ENCODE results near the gene OTOGL.

OTOGL gene

DNA sequence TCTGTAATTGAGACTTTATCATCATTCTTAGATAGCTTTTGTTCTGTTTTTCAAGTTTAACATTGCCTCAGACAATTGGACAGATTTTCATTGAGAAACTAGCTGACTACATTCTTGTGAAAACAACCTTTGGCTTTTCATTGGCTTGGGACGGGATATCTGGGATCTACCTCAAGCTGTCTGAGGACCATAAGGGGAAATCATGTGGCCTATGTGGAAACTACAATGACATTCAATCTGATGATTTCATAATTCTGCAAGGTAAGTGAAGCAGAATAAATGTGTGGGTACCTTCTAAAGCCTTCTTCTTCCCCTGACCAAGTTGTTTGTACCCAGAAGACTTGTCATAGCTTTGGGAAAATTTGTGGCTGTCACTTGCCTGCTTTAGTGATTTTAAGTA lies 133.5 kb downstream of the OTOGL start:
- Histone ChIP-seq H2BK12ac (ENCODE audit: low read length) (no peak overlapping the region), H3K18ac (ENCODE audit: low read length) (no peak overlapping the region), H3K23ac (ENCODE audit: low read length) (no peak overlapping the region), H3K79me1 (ENCODE audit: low read length) (no peaks in the 10 kb centered on the region), H4K91ac (ENCODE audit: low read depth, low read length) (no peak overlapping the region), H3K27ac (ENCODE audit: low read depth, low read length) (no peak overlapping the region), H3K4me3 (ENCODE audit: low read depth, low read length) (no peak overlapping the region), H4K12ac (ENCODE audit: low read depth, low read length) (no peak overlapping the region), H3K9me3 (ENCODE audit: insufficient read depth, low read depth, low read length) (no peaks in the 10 kb centered on the region), H3K4me1 (ENCODE audit: control insufficient read depth in 1 of 2, insufficient read depth in 2 of 2, low read length in 2 of 2) (no peaks in the 10 kb centered on the region), H2AK5ac (ENCODE audit: low read length) (no peak overlapping the region), H2BK5ac (ENCODE audit: low read depth, low read length, poor library complexity) (no peak overlapping the region), H3K4me2 (ENCODE audit: low read length) (no peak overlapping the region), H3K36me3 (ENCODE audit: control insufficient read depth in 1 of 2, insufficient read depth in 2 of 2, low read length in 2 of 2) (no peaks in the 10 kb centered on the region), H4K8ac (ENCODE audit: low read depth, low read length) (no peak overlapping the region), H3K4ac (ENCODE audit: low read depth, low read length) (no peak overlapping the region), H2AFZ (ENCODE audit: insufficient read depth, low read length, poor library complexity) (no peak overlapping the region), H3K9ac (ENCODE audit: low read length) (no peak overlapping the region), H3K27me3 (ENCODE audit: insufficient read depth, low read length) (no peaks in the 10 kb centered on the region), H2BK120ac (ENCODE audit: insufficient read depth, low read length, poor library complexity) (no peak overlapping the region), H3K79me2 (ENCODE audit: control insufficient read depth, insufficient read depth, low read length, poor library complexity) (no peaks in the 10 kb centered on the region), H3K14ac (ENCODE audit: low read length) (no peak overlapping the region)
- DNase-seq = no peak
- no CpG with 5 or more reads among the region's 1 CpG for WGBS (ENCODE audit: extremely low coverage, insufficient coverage, insufficient read length)

- H3K79me2 ChIP-seq (ENCODE audit: control insufficient read depth, insufficient read depth, low read length, poor library complexity) = no peaks in the 10 kb centered on the region
- H4K8ac ChIP-seq (ENCODE audit: low read depth, low read length) = no peak overlapping the region
- H3K4me1 ChIP-seq (ENCODE audit: control insufficient read depth in 1 of 2, insufficient read depth in 2 of 2, low read length in 2 of 2) = no peaks in the 10 kb centered on the region
- no peak overlapping the region for H2BK5ac ChIP-seq (ENCODE audit: low read depth, low read length, poor library complexity)
- H4K91ac ChIP-seq (ENCODE audit: low read depth, low read length) = no peak overlapping the region
- no peaks in the 10 kb centered on the region for H3K79me1 ChIP-seq (ENCODE audit: low read length)
- no peak overlapping the region for H3K18ac ChIP-seq (ENCODE audit: low read length)
- H2AK5ac ChIP-seq (ENCODE audit: low read length) = no peak overlapping the region
- no peaks in the 10 kb centered on the region for H3K9me3 ChIP-seq (ENCODE audit: insufficient read depth, low read depth, low read length)
- H3K14ac ChIP-seq (ENCODE audit: low read length) = no peak overlapping the region
- no peak overlapping the region for H3K4me3 ChIP-seq (ENCODE audit: low read depth, low read length)
- H2BK12ac ChIP-seq (ENCODE audit: low read length) = no peak overlapping the region
- no peak overlapping the region for H3K27ac ChIP-seq (ENCODE audit: low read depth, low read length)
- no peak for DNase-seq
- H3K36me3 ChIP-seq (ENCODE audit: control insufficient read depth in 1 of 2, insufficient read depth in 2 of 2, low read length in 2 of 2) = no peaks in the 10 kb centered on the region
- no peak overlapping the region for H3K4ac ChIP-seq (ENCODE audit: low read depth, low read length)
- H3K4me2 ChIP-seq (ENCODE audit: low read length) = no peak overlapping the region
- H3K27me3 ChIP-seq (ENCODE audit: insufficient read depth, low read length) = no peaks in the 10 kb centered on the region
- H2BK120ac ChIP-seq (ENCODE audit: insufficient read depth, low read length, poor library complexity) = no peak overlapping the region
- no peak overlapping the region for H3K23ac ChIP-seq (ENCODE audit: low read length)
- H2AFZ ChIP-seq (ENCODE audit: insufficient read depth, low read length, poor library complexity) = no peak overlapping the region
- H3K9ac ChIP-seq (ENCODE audit: low read length) = no peak overlapping the region
- no peak overlapping the region for H4K12ac ChIP-seq (ENCODE audit: low read depth, low read length)
Measured at GRCh38 chr12:80233926-80234325, 134.6 kb downstream of the OTOGL start.

DNA sequence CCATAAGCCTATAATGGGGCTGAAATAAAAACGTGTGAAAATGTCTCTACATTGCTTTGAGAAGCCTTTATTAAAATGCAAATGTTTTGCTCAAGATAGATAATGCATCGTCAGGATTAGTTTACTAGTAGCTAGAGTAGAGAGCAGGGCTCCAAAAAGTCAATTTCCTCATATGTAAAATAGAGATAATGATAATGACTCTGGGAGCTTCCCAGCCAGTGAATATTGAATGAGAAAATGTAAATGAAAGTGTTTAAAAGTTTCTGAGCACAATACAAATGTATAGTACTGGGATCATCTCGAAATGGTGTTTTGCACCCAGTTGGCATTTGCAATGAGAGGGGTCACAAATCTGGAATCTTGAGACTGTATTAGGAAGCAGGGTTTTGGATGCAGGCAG lies 135.3 kb downstream of the OTOGL start:
- Histone ChIP-seq H2BK12ac (ENCODE audit: low read length) (no peak overlapping the region), H2BK5ac (ENCODE audit: low read depth, low read length, poor library complexity) (no peak overlapping the region), H3K36me3 (ENCODE audit: control insufficient read depth in 1 of 2, insufficient read depth in 2 of 2, low read length in 2 of 2) (no peaks in the 10 kb centered on the region), H3K27ac (ENCODE audit: low read depth, low read length) (no peak overlapping the region), H3K27me3 (ENCODE audit: insufficient read depth, low read length) (no peaks in the 10 kb centered on the region), H2AFZ (ENCODE audit: insufficient read depth, low read length, poor library complexity) (no peak overlapping the region), H3K23ac (ENCODE audit: low read length) (no peak overlapping the region), H3K18ac (ENCODE audit: low read length) (no peak overlapping the region), H2BK120ac (ENCODE audit: insufficient read depth, low read length, poor library complexity) (no peak overlapping the region), H3K79me1 (ENCODE audit: low read length) (no peaks in the 10 kb centered on the region), H4K8ac (ENCODE audit: low read depth, low read length) (no peak overlapping the region), H3K4me2 (ENCODE audit: low read length) (no peak overlapping the region), H3K9ac (ENCODE audit: low read length) (no peak overlapping the region), H3K4me1 (ENCODE audit: control insufficient read depth in 1 of 2, insufficient read depth in 2 of 2, low read length in 2 of 2) (no peaks in the 10 kb centered on the region), H3K79me2 (ENCODE audit: control insufficient read depth, insufficient read depth, low read length, poor library complexity) (no peaks in the 10 kb centered on the region), H2AK5ac (ENCODE audit: low read length) (no peak overlapping the region), H4K91ac (ENCODE audit: low read depth, low read length) (no peak overlapping the region), H3K14ac (ENCODE audit: low read length) (no peak overlapping the region), H3K9me3 (ENCODE audit: insufficient read depth, low read depth, low read length) (no peaks in the 10 kb centered on the region), H3K4ac (ENCODE audit: low read depth, low read length) (no peak overlapping the region), H4K12ac (ENCODE audit: low read depth, low read length) (no peak overlapping the region), H3K4me3 (ENCODE audit: low read depth, low read length) (no peak overlapping the region)
- DNase-seq = no peak
- no CpG with 5 or more reads among the region's 3 CpGs for WGBS (ENCODE audit: extremely low coverage, insufficient coverage, insufficient read length)

GRCh38 chr12:80235944-80236343 lies 136.6 kb downstream of the OTOGL start:
- no peaks in the 10 kb centered on the region for H3K4me1 ChIP-seq (ENCODE audit: control insufficient read depth in 1 of 2, insufficient read depth in 2 of 2, low read length in 2 of 2)
- no peaks in the 10 kb centered on the region for H3K79me2 ChIP-seq (ENCODE audit: control insufficient read depth, insufficient read depth, low read length, poor library complexity)
- no peaks in the 10 kb centered on the region for H3K9me3 ChIP-seq (ENCODE audit: insufficient read depth, low read depth, low read length)
- no peak overlapping the region for H3K27ac ChIP-seq (ENCODE audit: low read depth, low read length)
- no peak overlapping the region for H2BK12ac ChIP-seq (ENCODE audit: low read length)
- no peak overlapping the region for H3K14ac ChIP-seq (ENCODE audit: low read length)
- no peak overlapping the region for H3K9ac ChIP-seq (ENCODE audit: low read length)
- no peak overlapping the region for H2BK5ac ChIP-seq (ENCODE audit: low read depth, low read length, poor library complexity)
- DNase-seq = no peak
- no peak overlapping the region for H4K12ac ChIP-seq (ENCODE audit: low read depth, low read length)
- H3K27me3 ChIP-seq (ENCODE audit: insufficient read depth, low read length) = no peaks in the 10 kb centered on the region
- H3K4ac ChIP-seq (ENCODE audit: low read depth, low read length) = no peak overlapping the region
- no peak overlapping the region for H4K8ac ChIP-seq (ENCODE audit: low read depth, low read length)
- no peak overlapping the region for H3K4me3 ChIP-seq (ENCODE audit: low read depth, low read length)
- no peaks in the 10 kb centered on the region for H3K36me3 ChIP-seq (ENCODE audit: control insufficient read depth in 1 of 2, insufficient read depth in 2 of 2, low read length in 2 of 2)
- H4K91ac ChIP-seq (ENCODE audit: low read depth, low read length) = no peak overlapping the region
- H3K4me2 ChIP-seq (ENCODE audit: low read length) = no peak overlapping the region
- no peaks in the 10 kb centered on the region for H3K79me1 ChIP-seq (ENCODE audit: low read length)
- no peak overlapping the region for H2AFZ ChIP-seq (ENCODE audit: insufficient read depth, low read length, poor library complexity)
- H2AK5ac ChIP-seq (ENCODE audit: low read length) = no peak overlapping the region
- H3K18ac ChIP-seq (ENCODE audit: low read length) = no peak overlapping the region
- no peak overlapping the region for H2BK120ac ChIP-seq (ENCODE audit: insufficient read depth, low read length, poor library complexity)
- no peak overlapping the region for H3K23ac ChIP-seq (ENCODE audit: low read length)

DNA sequence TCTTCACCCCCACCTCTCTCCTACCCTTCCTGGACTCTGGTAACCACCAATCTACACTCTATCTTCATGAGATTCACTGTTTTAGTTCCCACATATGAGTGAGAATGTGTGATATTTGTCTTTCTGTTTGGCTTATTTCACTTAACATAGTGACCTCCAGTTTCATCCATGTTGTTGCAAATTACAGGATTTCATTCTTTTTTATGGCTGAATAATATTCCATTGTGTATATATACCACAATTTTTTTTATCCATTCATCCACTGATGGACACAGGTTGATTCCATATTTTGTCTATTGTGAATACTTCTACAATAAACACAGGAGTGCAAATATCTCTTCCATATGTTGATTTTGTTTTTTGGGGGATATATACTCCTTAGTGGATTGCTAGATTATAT lies 140.5 kb downstream of the OTOGL start:
- Histone ChIP-seq H3K4ac (ENCODE audit: low read depth, low read length) (no peak overlapping the region), H3K79me2 (ENCODE audit: control insufficient read depth, insufficient read depth, low read length, poor library complexity) (no peaks in the 10 kb centered on the region), H4K8ac (ENCODE audit: low read depth, low read length) (no peak overlapping the region), H2BK5ac (ENCODE audit: low read depth, low read length, poor library complexity) (no peak overlapping the region), H2BK12ac (ENCODE audit: low read length) (no peak overlapping the region), H3K4me2 (ENCODE audit: low read length) (no peak overlapping the region), H3K4me1 (ENCODE audit: control insufficient read depth in 1 of 2, insufficient read depth in 2 of 2, low read length in 2 of 2) (no peaks in the 10 kb centered on the region), H3K9ac (ENCODE audit: low read length) (no peak overlapping the region), H3K23ac (ENCODE audit: low read length) (no peak overlapping the region), H3K14ac (ENCODE audit: low read length) (no peak overlapping the region), H2AFZ (ENCODE audit: insufficient read depth, low read length, poor library complexity) (no peak overlapping the region), H3K27me3 (ENCODE audit: insufficient read depth, low read length) (no peaks in the 10 kb centered on the region), H3K36me3 (ENCODE audit: control insufficient read depth in 1 of 2, insufficient read depth in 2 of 2, low read length in 2 of 2) (no peaks in the 10 kb centered on the region), H3K18ac (ENCODE audit: low read length) (no peak overlapping the region), H4K12ac (ENCODE audit: low read depth, low read length) (no peak overlapping the region), H2AK5ac (ENCODE audit: low read length) (no peak overlapping the region), H3K79me1 (ENCODE audit: low read length) (no peaks in the 10 kb centered on the region), H4K91ac (ENCODE audit: low read depth, low read length) (no peak overlapping the region), H3K27ac (ENCODE audit: low read depth, low read length) (no peak overlapping the region), H3K9me3 (ENCODE audit: insufficient read depth, low read depth, low read length) (no peaks in the 10 kb centered on the region), H3K4me3 (ENCODE audit: low read depth, low read length) (no peak overlapping the region), H2BK120ac (ENCODE audit: insufficient read depth, low read length, poor library complexity) (no peak overlapping the region)
- DNase-seq = no peak

Data from trophoblast cell (in vitro differentiated cells and primary cell).